ENCODE data around the gene DNAJC28.

GRCh38 chr21:33488936-33489335 is 2.6 kb downstream of the DNAJC28 start:
- TF ChIP-seq CTCF (IDR thresholded peaks at IDR 0.05; ENCODE audit: insufficient read depth, low read length) (no peak), POLR2AphosphoS5 (IDR thresholded peaks at IDR 0.05; ENCODE audit: low read depth) (no peak), GABPA (IDR thresholded peaks at IDR 0.05; ENCODE audit: low read depth) (no peak), SPI1 (IDR thresholded peaks at IDR 0.05; ENCODE audit: borderline replicate concordance, low read depth) (no peak), REST (IDR thresholded peaks at IDR 0.05; ENCODE audit: insufficient replicate concordance, low read depth) (no peak)
